Hippocampal formation (tissue), 2 donors: ENCODE data around the gene CLRN1.

Source experiments
- DNase-seq, 2 donors: peaks; one replicate each; lab custom pipeline; 2025; lab: John Stamatoyannopoulos, UW

CLRN1 gene

GRCh38 chr3:150921209-150921608 lies 51.3 kb downstream of the CLRN1 start:
- no peak for DNase-seq

- no peak for DNase-seq
Measured at GRCh38 chr3:150920236-150920635, 52.3 kb downstream of the CLRN1 start.

GRCh38 chr3:150917951-150918350 lies 54.6 kb downstream of the CLRN1 start:
- no peak for DNase-seq

GRCh38 chr3:150913133-150913922 lies 59.2 kb downstream of the CLRN1 start:
- peak in 1 of 2 donors; percentile 14 for DNase-seq

GRCh38 chr3:150912501-150912900 lies 60.0 kb downstream of the CLRN1 start:
- DNase-seq, result no peak

- DNase-seq, result no peak
Measured at GRCh38 chr3:150911771-150912170, 60.8 kb downstream of the CLRN1 start.

- no peak for DNase-seq
Measured at GRCh38 chr3:150906461-150906860, 66.1 kb downstream of the CLRN1 start.

GRCh38 chr3:150905746-150906145 lies 66.8 kb downstream of the CLRN1 start:
- DNase-seq, result no peak

- no peak for DNase-seq
Measured at GRCh38 chr3:150905339-150905738, 67.2 kb downstream of the CLRN1 start, which contains the start of gene MINDY4B. MINDY4B (minus strand) TSS chr3:150905439; CDS start chr3:150905439, 0 bp downstream.

GRCh38 chr3:150902988-150903387 lies 69.5 kb downstream of the CLRN1 start:
- DNase-seq, result no peak

- no peak for DNase-seq
Measured at GRCh38 chr3:150901793-150902192, 70.7 kb downstream of the CLRN1 start.

GRCh38 chr3:150899141-150899540 lies 73.4 kb downstream of the CLRN1 start:
- no peak for DNase-seq

- DNase-seq, result peak in 1 of 2 donors; percentile 14
Measured at GRCh38 chr3:150898046-150898754, 74.3 kb downstream of the CLRN1 start.

GRCh38 chr3:150897592-150897991 lies 74.9 kb downstream of the CLRN1 start:
- no peak for DNase-seq

GRCh38 chr3:150890831-150891230 lies 81.7 kb downstream of the CLRN1 start:
- no peak for DNase-seq

- no peak for DNase-seq
Measured at GRCh38 chr3:150890295-150890694, 82.2 kb downstream of the CLRN1 start.

GRCh38 chr3:150889106-150889505 lies 83.4 kb downstream of the CLRN1 start:
- DNase-seq, result no peak

GRCh38 chr3:150887031-150887430 lies 85.5 kb downstream of the CLRN1 start:
- DNase-seq, result no peak

- DNase-seq, result no peak
Measured at GRCh38 chr3:150885535-150885934, 87.0 kb downstream of the CLRN1 start.

GRCh38 chr3:150878996-150879575 lies 93.4 kb downstream of the CLRN1 start:
- no peak for DNase-seq

- no peak for DNase-seq
Measured at GRCh38 chr3:150878290-150878689, 94.2 kb downstream of the CLRN1 start.

GRCh38 chr3:150877303-150877702 lies 95.2 kb downstream of the CLRN1 start:
- DNase-seq, result no peak
